ENCODE results near the gene ADCYAP1.
"Not testable (repeated sequence)": the region's sequence is repeated elsewhere in the genome, so short reads cannot be mapped to it uniquely, and the experiment has no call there.

The ADCYAP1 gene

DNA sequence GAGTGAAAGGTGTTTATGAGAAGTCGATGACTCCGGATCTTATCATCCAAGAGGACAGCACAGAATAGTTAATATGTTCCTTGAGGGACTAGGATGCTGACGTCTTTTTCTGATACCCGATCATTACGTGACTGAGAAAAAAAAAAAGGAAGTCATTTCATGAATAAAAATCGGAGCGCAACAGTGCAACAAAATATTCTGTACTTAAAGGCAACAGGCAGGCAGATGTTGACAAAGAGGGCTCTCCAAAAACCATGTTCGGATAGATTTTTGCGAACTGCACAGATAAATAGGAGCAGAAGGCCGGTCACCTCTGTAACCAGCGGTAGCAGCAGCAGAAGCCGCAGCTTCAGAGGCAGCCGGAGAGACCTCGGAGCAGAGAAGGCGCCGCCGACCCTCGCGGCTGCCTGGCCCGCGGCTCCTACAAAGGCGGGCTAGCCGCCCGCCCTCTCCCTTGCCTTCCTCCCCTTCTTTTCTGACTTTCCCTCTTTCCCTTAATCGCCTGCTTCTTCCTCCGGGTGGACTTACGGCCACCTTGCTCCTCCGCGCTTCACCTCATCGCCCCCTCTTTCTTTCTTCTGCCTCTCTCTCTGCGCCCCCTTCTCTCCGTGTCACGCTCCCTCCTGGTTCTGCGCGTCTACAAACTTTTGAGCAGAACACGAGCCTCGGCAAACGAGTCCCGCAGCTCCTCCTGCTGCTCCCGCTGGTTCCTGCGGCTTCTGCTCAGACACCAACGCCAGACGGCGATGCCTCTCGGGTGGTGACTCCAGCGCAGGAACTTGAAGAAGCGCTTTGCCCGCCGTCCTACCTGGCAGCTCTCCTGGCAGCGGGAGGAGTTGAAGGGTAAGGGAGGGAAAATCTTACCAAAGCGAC is at the start of gene ADCYAP1:
ADCYAP1 (plus strand) TSS at position 654 of the 873 bp plus-strand sequence. CDS start 516 bp downstream, outside the sequence.
- DNase-seq (ENCODE audit: low read depth): no peak

DNA sequence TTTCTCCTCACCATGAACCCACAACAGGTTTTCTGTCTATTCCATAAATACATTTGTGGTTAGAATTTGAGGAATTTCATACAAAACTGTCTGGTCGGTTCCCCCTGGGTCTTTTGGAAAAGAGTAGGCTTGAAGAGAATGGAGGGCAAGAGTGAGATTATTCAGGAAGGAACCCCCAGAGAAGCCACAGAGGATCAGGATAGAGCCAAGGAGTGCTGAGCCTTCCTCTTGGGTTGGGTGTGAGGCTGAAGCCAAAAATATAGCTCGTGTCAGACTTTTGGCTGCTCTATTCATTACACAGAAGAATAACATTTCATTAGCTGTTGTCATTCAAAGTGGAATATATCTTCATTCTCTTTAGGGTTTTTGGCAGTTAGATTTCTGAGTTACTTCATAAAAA is 46.7 kb upstream of the ADCYAP1 start:
- DNase-seq (ENCODE audit: low read depth): no peak

DNA sequence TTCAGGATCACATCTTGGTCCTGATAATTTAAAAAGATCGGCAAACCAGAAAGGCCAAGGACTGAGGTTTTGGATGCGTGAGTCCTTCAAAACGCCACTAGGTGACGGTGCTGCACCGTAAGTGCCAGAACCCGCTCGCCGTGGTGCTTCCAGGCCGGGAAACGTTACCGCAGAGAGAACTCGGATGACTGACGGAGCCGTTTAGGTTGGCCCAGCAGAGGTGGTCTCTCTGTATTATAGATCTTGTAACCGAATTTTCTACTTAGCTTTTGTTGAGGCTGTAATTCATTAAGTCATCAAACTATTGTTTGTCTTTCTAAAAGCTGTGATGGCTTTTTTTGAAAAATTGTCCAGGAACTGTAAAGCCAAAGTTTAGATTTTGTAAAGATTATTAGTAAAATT is 39.8 kb upstream of the ADCYAP1 start:
- DNase-seq (ENCODE audit: low read depth): peak; percentile 21

DNA sequence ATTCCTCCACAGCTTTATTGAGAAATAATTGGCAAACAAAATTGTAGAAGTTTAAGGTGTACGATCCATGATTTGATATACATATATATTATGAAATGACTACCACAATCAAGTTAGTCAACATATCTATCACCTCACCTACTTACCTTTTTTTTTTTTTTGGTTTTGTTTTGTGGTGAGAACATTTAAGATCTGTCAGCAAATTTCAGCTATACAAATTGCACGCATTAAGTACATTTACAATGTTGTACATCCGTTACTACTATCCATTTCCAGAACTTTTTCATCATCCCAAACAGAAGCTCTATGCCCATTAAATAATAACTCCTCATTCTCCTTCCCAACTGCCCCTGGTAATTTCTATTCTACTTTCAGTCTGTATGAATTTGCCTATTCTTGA is 37.4 kb upstream of the ADCYAP1 start:
- no peak for DNase-seq (ENCODE audit: low read depth)

DNA sequence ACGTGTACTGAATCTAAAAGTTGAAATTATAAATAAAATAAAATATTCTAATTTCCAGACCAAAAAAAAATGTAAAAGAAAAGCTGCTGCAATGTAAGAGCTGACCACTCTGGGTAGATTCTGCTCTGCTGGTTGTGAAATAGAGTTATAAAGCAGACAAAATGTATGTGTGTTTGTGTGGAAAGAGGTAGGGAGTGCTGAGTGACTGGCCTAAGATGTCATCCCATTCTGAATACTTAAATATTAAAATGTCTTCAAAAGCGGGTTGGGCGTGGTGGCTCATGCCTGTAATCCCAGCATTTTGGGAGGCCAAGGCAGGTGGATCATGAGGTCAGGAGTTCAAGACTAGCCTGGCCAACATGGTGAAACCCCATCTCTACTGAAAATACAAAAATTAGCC is 31.2 kb upstream of the ADCYAP1 start:
- DNase-seq (ENCODE audit: low read depth): not testable (repeated sequence)

DNA sequence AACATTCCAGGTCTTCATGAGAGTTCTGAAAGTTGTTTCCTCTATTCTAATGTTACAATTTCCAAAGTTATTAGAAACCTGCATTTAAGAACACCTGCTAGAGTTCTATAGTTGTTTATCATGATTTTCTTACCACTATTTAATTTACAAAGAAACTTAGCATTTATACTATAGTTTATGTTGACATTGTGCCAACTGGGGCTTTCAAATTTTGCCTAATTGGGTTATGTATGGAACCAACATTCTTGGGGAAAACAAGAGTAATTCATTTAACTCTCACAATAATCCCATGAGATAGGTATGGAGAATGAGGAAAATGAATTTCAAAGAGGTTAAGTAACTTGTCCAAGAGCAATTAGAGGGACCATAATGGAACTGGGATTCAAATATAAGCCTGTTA is 28.8 kb upstream of the ADCYAP1 start:
- no peak for DNase-seq (ENCODE audit: low read depth)

DNA sequence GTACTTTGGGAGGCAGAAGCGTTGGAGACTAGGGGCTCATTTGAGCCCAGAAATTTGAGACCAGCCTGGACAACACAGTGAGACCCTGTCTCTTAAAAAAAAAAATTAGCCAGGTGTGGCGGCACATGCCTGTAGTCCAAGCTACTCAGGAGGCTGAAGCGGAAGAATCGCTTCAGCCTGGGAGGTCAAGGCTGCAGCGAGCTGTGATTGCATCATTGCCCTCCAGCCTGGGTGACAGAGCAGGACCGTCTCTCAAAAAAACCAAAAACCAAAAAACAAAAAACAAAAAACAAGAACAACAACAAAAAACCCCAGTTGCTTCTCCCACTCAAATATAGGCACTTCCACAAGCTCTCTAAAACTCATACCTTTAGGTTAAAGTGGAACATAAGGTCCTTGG is 27.4 kb upstream of the ADCYAP1 start:
- DNase-seq (ENCODE audit: low read depth): no peak

DNA sequence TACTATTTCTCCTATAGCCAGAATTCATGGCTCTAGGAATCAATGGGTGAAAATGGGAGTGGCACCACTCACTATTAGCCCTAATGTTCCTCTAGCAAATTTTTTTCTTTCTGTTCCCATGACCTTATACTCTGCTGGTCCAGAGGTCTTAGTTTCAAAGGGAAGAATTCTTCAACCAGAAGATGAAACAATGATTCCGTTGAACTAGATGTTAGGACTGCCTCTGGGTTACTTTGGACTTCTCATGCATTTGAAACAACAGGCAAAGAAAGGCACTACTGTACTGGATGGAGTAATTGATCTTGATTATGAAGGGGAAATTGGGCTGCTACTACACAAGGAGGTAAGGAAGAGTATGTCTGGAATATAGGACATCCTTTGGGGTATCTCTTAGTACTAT is 18.6 kb upstream of the ADCYAP1 start:
- DNase-seq (ENCODE audit: low read depth): no peak

DNA sequence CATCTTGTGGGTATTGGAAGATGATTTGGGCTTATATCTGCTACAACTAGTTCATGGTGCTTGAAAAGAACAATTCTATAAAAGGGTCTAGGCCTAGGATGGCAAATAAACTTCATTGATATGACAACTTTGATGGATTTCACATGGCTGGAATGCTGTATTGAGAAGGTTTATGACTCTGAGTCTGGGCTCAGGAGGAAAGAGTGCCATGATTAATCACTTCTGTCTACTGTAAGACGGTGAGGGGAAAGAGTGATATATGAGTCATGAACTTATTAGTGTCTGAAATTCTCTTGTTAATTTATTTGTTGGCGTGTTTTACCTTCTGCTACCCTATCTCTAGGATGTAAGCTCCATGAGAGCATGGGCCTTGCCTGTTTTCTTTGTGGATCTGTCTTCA is 17.0 kb upstream of the ADCYAP1 start:
- DNase-seq (ENCODE audit: low read depth): no peak

DNA sequence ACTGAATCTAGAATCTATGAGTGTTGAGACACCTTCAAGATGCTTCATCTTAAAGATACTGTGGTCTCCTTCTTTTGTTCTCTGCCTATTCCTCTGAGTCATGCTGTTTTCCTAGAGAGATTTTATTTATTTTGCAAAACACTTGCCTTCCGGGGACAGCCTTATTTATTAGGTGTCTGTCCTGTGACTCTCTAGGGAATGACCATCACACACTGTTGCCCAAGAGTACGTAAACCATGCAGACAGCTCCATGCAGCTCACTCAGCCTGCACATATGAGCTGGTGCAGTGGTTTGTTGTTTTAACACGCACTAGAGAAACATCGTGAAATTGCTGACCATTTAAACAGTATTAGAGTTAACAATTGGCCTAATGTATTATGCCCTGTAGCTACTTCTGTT is 12.4 kb upstream of the ADCYAP1 start:
- no peak for DNase-seq (ENCODE audit: low read depth)

DNA sequence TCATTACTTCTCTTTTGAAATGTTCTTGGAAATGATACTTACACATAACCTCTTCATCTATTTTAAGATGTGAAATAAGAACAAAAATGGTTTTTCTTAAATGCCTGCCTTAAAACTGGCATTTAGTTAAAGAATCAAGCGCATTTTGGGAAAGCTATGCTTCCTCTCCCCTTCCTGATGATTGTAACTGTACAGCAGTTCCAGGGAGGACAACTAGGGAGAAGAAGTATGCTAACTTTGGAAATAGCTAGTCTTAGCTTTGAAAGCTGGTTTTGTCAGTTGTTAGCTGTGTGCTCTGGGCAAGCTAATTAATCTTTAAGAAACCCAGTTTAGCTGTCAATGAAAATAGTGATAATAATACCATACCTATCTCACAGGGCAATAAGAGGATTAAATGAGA is 8.4 kb upstream of the ADCYAP1 start:
- no peak for DNase-seq (ENCODE audit: low read depth)

DNA sequence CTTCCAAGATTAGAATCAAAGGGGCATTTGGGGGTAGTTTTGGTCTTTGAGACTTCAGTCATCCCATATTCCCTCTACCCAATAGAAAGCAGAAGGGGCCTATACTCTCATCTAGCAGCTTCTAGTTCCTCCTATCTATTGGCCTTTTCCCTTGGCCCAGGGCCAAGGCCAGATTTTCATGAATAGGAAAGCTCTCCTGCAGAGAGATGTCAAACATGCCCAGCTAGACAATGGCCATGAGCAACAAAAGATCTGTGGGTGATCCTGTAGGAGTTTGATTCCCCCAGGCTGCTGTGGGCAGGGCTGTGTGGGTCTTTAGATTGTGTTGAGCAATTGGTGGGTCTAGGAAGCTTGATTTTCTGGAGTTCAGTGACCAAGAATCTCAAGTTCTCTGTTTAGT is 2.9 kb upstream of the ADCYAP1 start:
- DNase-seq (ENCODE audit: low read depth): no peak

DNA sequence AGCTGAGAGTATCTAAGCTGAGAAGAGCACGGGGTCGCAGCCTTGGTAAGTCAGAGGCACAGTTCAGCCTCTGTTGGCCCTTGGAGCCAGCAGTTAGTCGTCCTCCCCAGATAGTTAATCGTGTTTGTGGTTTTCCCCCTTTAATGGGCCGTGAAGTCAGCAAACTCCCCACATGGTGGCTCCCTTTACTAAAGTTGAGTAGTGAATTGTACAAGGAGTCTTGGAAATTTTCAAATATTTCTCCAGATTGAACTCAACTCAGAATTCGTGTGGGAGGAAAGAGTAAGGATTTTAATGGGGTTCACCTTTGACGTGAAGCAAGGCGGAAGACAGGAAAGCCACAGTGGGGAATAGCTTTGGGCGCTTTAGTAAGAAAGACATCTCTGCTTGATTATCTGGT is 2.4 kb upstream of the ADCYAP1 start:
- no peak for DNase-seq (ENCODE audit: low read depth)

DNA sequence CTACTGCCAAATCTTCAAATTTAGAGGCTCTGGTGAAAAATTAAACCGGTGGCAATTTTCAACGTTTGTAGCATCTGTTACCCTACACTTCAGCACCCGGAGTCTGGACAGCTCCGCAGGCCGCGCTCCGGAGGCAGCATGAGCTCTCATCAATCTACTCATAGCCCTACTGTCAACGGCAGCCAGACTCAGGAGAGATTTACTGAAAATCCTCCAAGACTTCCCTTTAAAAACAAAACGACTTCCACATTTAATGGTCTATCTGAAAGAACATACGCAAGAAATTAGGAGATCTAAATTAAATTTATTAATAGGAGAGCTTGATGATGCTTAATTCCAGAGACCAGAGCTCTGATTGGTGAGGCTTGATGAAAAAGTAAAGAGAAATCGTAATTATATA is 970 bp upstream of the ADCYAP1 start:
- DNase-seq (ENCODE audit: low read depth): no peak

DNA sequence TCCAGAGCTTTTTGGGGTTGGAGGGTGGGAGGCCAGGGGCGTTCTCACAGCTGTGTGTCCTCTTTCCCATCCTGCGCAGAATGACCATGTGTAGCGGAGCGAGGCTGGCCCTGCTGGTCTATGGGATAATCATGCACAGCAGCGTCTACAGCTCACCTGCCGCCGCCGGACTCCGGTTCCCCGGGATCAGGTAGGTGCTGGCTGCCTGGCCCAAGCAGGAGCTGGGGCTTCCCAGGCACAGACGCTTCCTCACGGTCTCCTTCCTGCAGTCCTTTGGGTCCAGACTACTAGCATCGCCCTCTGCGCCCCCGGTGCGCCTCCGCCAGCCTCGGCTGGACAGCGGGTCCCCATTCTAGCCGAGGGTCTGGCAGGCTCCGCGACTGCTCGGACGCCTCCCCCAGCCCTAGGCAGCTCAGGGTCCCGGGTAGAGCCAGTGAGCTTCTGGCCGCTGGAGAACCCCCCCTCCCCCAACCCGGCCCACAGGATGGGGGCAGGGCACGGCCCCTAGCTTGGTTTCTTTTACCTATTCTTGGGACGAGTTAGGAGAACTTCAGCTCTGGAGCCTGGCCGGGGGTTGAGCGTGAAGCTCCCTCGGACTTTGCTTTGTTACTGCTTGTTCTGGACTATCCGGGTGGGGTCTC is 756 bp downstream of the ADCYAP1 start:
- no peak for DNase-seq (ENCODE audit: low read depth)

DNA sequence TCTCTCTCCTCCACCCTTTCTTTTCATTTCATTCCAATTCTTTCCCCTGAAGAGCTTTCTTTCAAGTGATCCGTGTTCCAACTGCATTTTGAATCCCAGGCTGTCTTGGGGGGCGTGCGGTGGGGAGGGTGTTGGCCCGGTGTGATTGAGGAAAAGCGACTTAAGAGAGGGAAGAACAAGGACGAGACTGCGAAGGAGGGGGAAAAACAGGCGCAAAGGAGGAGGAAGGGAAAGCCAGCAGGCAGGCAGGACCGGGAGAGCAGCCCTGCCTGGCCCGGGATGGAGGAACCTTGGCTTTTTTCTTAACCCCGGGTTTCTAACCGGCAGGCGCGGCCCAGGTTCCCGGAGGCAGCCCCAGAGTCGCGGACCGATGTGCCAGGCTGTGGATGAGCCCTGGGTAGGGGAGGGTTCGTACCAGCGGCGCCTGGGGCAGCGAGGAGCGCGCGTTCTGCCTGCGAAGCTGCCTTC is 1.3 kb downstream of the ADCYAP1 start:
- no peak for DNase-seq (ENCODE audit: low read depth)

DNA sequence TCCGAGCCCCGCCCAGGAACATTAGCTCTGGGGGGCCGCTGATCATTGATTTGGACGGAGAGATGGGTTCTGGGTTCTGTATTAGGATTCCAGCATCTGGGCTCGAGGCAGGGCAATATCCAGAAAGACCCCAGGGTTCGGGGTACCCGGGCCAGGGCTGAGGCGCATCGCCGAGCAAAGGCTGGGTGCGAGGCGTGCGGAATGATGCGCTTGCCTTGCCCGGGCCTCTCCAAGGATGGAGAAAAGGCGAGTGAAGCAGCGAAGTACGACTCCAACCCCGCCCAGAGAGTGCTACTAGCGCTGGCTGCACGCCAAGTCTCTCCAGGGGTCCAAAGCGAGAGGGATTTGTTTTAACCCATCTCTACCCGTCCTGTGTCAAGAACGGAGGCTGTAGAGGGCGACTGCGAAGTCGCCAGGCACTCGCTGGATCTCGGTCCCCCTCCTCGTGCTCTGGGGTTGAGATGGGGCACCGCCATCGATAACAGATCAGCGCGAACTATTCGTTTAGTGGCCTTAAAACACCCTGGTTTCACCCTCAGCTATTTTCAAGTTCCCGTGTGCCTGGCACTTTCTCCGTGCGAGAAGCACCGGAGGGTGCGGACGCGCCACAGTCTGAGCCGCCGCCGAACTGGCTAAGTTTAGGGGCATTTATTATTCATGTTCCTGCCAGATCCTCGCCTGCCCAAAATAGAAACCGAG is 1.9 kb downstream of the ADCYAP1 start:
- no peak for DNase-seq (ENCODE audit: low read depth)

DNA sequence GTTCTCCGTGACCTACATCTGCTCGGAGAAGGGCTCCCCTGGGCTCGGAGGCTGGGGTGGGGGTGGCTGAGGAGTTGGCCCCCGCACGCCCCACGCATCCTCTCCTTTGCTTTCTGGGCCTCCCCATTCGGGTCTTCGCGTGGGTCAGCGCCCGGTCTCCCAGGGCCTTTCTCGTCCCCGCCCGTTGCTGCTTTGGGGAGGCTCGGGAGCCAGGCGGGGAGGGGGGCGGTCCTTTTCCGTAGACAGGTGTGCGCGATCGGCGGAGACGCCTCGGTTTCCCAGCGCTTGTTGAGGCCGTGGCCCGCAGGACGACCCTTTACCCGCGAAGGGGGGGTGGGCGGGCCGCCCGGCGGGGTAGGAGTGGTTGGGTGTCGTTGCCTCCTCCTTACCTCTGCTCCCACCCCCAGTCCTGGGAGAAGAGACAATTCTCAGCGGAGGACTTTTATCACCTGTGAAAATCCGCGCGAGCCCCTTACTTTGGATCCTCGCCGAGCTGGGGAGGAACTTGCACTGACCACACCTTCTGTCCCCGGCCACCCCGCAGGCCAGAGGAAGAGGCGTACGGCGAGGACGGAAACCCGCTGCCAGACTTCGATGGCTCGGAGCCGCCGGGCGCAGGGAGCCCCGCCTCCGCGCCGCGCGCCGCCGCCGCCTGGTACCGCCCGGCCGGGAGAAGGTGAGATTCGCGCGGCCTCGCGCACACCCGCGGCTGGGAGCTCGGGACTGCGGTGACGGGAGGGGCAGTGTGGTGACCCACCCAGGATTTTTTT is 2.6 kb downstream of the ADCYAP1 start:
- DNase-seq (ENCODE audit: low read depth): no peak

DNA sequence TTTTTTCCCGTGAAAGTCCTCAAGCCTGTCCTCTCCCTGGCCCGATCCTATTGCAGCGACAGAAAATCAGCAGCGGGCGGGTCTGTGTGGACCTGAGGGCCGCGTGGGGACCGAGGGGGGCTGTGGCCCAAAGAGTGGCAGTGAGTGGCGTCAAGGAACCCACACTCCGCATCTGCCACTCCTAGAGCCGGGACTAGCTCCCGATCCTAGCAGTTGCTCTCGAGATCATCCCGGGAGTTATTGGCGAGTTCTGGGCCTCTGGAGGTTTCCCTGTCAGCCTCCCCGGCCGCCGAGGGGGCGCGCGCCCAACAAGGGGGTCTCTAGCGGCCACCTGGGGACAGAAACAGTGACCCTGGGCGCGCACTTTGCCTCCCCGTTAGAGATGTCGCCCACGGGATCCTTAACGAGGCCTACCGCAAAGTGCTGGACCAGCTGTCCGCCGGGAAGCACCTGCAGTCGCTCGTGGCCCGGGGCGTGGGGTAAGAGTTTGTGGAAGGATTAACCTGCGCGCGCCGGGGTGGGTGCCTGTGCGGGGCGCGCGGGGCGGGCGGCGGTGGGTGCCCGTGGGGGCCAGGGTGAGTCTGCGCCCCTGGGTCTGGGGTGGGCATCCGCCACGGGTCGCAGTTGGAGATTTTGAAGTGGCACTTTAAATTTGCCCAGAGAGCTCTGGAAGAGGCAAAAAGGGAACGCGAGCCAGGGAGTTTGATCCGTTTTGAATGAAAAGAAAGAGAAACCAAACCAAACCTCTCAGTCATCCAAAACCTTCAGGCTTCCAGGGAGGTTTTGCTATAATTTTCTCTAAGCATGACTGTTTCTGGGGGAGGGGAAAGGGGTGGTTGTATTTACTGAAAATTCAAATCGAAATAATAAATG is 3.5 kb downstream of the ADCYAP1 start:
- no peak for DNase-seq (ENCODE audit: low read depth)

DNA sequence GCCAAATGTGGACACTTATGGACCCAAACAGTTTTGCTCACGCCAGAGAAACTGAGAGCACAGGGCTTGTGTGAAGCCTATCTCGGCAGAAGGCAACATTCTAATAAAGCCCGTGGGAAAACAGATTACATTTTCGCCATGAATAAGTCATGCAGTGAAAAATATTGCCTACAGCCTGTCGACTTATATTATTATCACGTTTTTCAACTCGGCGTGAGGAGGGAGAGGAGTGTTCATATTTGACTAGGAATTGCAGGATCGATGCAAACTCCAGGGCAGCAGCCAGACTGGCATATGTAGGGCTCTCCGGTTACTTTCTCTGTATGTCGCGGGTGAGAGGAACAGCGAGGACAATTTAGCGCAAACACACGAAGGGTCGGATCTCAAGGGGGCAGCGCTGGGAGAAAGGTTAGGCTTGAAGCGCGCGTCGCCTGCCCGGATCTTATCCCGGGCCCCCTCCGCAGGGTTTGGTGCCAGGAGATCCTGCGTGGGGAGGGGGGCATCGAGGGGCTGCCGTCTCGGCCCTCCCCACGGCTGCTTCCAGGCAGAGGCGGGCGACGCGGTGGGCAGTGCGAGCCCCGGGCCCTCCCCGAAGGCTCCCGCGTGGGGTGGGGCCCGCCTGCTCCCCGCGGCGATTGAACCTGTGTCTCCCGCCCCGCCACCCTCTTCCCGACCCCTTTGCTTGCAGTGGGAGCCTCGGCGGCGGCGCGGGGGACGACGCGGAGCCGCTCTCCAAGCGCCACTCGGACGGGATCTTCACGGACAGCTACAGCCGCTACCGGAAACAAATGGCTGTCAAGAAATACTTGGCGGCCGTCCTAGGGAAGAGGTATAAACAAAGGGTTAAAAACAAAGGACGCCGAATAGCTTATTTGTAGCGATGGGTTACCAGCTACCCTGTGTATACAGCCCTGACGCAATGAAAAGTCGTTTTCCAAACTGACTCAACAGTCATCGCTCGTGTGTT is 4.4 kb downstream of the ADCYAP1 start:
- DNase-seq (ENCODE audit: low read depth): no peak

Measured in CMK (cell line).